Smooth muscle cell (in vitro differentiated cells): ENCODE measurements around the gene GOSR2. TPM values are rescaled to one million over a fixed set of nuclear protein-coding genes. Genes with fewer than 3 reads are reported as not detected.

Experiments used
- DNase-seq: peaks from one replicate; lab custom pipeline; 2025; ENCODE audit not compliant: unreplicated experiment; lab: John Stamatoyannopoulos, UW
- H2AFZ ChIP-seq: fragments of 200-600 bp; sonication (generic); 2 replicates; pipeline ENCODE4 v1.6.0; 2016; ENCODE audit warnings: antibody characterized with exemption, low read depth, mild to moderate bottlenecking
- H3F3A ChIP-seq: fragments of 200-600 bp; sonication (generic); 2 replicates; pipeline ENCODE4 v1.6.0; 2017; ENCODE audit warnings: antibody characterized with exemption, low read depth
- H3K27ac ChIP-seq: fragments of 200-600 bp; sonication (generic); 2 replicates; pipeline ENCODE4 v1.5.1; 2016; ENCODE audit warnings: low read depth, mild to moderate bottlenecking
- H3K27me3 ChIP-seq: fragments of 200-600 bp; sonication (generic); 2 replicates; pipeline ENCODE4 v1.6.1; 2016; ENCODE audit warnings: low read depth, mild to moderate bottlenecking
- H3K36me3 ChIP-seq: fragments of 200-600 bp; sonication (generic); 2 replicates; pipeline ENCODE4 v1.5.1; 2016; ENCODE audit warnings: low read depth
- H3K4me1 ChIP-seq: fragments of 200-600 bp; sonication (generic); 2 replicates; pipeline ENCODE4 v1.5.1; 2016; ENCODE audit warnings: low read depth
- H3K4me2 ChIP-seq: fragments of 200-600 bp; sonication (generic); 2 replicates; pipeline ENCODE4 v1.6.0; 2016; ENCODE audit warnings: mild to moderate bottlenecking
- H3K4me3 ChIP-seq: fragments of 200-600 bp; sonication (generic); 2 replicates; pipeline ENCODE4 v1.5.1; 2016; ENCODE audit warnings: mild to moderate bottlenecking
- H3K79me2 ChIP-seq: fragments of 200-600 bp; sonication (generic); 2 replicates; pipeline ENCODE4 v1.6.0; 2016; ENCODE audit warnings: low read depth, mild to moderate bottlenecking
- H3K9ac ChIP-seq: fragments of 200-600 bp; sonication (generic); 2 replicates; pipeline ENCODE4 v1.6.0; 2016; ENCODE audit warnings: low read depth
- H3K9me3 ChIP-seq: fragments of 200-600 bp; sonication (generic); replicated peaks from 2 replicates; pipeline ENCODE4 v1.5.1; 2016; ENCODE audit warnings: low read depth
- H4K20me1 ChIP-seq: fragments of 200-600 bp; sonication (generic); 2 replicates; pipeline ENCODE4 v1.6.0; 2016; ENCODE audit warnings: low read depth
- WGBS: methylation state at CpG from one replicate; pipeline ENCODE4 v1.1.7; 2016; ENCODE audit warnings: low lambda C conversion rate; 5-methylcytosine and 5-hydroxymethylcytosine counted together
- polyA plus RNA-seq: library from polyadenylated mRNA; unstranded; fragments of >200 nt; fragmentation: Nextera tagmentation; extraction: Ambion mirVana; gene quantifications from 2 replicates; pipeline ENCODE4 v1.2.1, GENCODE V29; 2016
- total RNA-seq: library from RNA; depleted of rRNA; stranded (reverse); fragments of >200 nt; gene quantifications from 2 replicates; pipeline ENCODE4 v1.2.3, GENCODE V29; 2014
- TF ChIP-seq, protein P1 (sequence below): fragments of 200-600 bp; sonication (generic); IDR thresholded peaks from 2 replicates; pipeline ENCODE4 v1.5.1; 2017; ENCODE audit warnings: borderline replicate concordance, mild to moderate bottlenecking, antibody characterized with exemption; ENCODE audit not compliant: insufficient read depth, poor library complexity, severe bottlenecking

GOSR2 gene
- total RNA-seq = 38.0 and 48.9 TPM in 2 replicates
- 64.5 and 70.6 TPM in 2 replicates for polyA plus RNA-seq

DNA sequence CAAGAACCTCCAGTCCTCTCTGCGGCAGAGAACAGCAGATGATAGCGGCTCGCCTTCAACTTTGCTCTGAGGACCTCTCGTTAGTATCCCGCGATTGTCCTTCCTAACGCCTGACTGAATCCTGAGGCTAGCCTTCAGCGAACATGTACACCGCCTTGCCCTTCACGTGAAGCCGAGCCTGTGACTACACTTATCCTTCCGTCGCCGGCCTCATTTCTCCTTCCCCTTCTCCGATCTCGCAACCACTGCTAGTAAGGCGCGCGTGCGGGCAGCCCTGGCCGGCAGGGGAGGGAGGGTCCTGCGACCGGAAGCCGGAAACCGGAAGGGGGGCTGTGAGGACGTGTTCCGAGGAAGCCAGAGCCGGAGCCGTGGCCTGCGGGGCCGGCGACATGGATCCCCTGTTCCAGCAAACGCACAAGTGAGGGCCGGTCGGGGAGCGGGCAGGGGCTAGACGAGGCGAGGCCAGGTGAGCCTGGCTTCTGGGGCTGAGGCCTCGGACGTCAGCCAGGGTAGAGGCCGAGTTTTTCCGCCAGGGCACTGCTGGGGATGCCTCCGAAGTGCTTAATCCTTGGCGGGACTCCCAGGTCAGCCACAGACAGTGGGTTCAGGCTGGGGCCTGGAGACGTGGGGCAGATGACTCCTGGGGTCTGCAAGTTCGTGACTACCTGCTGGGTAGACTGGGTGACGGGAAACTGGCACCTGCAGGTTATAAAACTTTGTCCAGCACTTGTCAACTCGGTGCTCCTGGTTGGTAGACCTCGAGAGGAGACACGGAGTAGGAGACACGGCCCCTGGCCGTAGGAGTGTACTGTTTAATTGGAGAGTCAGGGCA, at the start of gene GOSR2:
GOSR2 (plus strand) TSS at position 357 of the 832 bp plus-strand sequence; CDS start at position 390, 33 bp downstream.
- peaks cover 51% of the 10 kb centered on the region for H3K79me2 ChIP-seq
- no peaks in the 10 kb centered on the region for H3K36me3 ChIP-seq
- peak within 1 kb of the TSS; percentile 90 for H3K4me2 ChIP-seq
- no peaks in the 10 kb centered on the region for H3K9me3 ChIP-seq
- TF ChIP-seq, protein P1, sequence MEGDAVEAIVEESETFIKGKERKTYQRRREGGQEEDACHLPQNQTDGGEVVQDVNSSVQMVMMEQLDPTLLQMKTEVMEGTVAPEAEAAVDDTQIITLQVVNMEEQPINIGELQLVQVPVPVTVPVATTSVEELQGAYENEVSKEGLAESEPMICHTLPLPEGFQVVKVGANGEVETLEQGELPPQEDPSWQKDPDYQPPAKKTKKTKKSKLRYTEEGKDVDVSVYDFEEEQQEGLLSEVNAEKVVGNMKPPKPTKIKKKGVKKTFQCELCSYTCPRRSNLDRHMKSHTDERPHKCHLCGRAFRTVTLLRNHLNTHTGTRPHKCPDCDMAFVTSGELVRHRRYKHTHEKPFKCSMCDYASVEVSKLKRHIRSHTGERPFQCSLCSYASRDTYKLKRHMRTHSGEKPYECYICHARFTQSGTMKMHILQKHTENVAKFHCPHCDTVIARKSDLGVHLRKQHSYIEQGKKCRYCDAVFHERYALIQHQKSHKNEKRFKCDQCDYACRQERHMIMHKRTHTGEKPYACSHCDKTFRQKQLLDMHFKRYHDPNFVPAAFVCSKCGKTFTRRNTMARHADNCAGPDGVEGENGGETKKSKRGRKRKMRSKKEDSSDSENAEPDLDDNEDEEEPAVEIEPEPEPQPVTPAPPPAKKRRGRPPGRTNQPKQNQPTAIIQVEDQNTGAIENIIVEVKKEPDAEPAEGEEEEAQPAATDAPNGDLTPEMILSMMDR = no peak
- H3K9ac ChIP-seq = peak within 1 kb of the TSS; percentile 98
- H4K20me1 ChIP-seq = peaks cover 39% of the 10 kb centered on the region
- peak within 1 kb of the TSS; percentile 94 for H3K4me3 ChIP-seq
- WGBS = under 1% methylated on average over 49 of the region's 52 CpGs
- no peaks in the 10 kb centered on the region for H3K27me3 ChIP-seq
- peak; percentile 63 for DNase-seq
- peak within 1 kb of the TSS; percentile 99 for H3K27ac ChIP-seq
- H3K4me1 ChIP-seq = peaks cover 8% of the 10 kb centered on the region
- H3F3A ChIP-seq = peaks cover 6% of the 10 kb centered on the region
- peak within 1 kb of the TSS; percentile 99 for H2AFZ ChIP-seq

DNA sequence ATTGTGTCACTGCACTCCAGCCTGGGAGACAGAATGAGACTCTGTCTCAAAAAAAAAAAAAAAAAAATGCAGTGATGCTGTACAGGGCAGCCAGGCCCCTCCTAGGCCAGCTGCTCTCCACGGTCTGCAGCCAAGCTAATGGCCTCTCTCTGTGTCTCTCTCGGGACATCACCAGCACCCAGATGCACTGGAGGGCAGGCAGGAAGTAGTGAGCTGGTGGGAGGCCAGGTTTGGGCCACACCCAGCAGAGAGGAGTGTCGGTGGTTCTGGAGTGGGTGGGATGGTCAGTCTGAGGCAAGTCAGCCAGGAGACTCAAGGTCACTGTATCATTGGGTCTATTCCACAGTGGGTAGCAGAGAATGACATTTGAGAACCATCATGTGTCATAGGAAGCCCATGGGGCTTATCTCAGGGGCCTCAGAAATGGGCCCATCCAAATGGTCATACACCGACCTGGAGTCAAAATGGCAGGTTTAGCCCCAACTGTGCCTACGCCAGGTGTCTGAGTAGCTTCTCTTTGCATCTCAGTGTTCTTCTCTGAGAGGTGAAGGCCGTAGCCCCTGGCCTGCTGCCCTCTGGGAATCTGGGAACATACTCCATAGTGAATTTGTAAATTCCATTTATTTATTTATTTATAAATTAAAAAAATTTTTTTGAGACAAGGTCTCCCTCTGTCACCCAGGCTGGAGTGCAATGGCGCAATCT, 48.9 kb upstream of the GOSR2 start:
- H3K27me3 ChIP-seq = no peaks in the 10 kb centered on the region
- H2AFZ ChIP-seq = no peak overlapping the region
- no peaks in the 10 kb centered on the region for H3K36me3 ChIP-seq
- no peaks in the 10 kb centered on the region for H3K79me2 ChIP-seq
- H3K27ac ChIP-seq = no peak overlapping the region
- no peak for DNase-seq
- no peak overlapping the region for H3K4me3 ChIP-seq
- TF ChIP-seq, protein P1 = no peak
- WGBS = 94% methylated on average over 7 of the region's 7 CpGs
- no peaks in the 10 kb centered on the region for H3K4me1 ChIP-seq
- no peaks in the 10 kb centered on the region for H4K20me1 ChIP-seq
- H3F3A ChIP-seq = no peaks in the 10 kb centered on the region
- no peak overlapping the region for H3K4me2 ChIP-seq
- no peaks in the 10 kb centered on the region for H3K9me3 ChIP-seq
- no peak overlapping the region for H3K9ac ChIP-seq

DNA sequence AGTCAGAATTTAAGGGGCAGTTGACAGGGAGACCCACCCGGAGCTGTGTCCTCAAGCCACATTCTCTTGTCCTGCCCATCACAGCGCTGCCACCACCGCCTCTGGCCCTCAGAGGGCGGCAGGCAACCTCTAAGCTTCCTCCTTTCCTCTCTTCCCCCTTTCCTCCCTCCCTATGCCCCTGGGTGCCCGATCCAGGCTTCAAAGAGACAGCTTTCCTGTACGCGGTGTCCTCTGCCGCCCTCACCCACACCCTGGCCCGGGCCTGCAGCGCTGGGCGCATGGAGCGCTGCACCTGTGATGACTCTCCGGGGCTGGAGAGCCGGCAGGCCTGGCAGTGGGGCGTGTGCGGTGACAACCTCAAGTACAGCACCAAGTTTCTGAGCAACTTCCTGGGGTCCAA, 48.1 kb upstream of the GOSR2 start:
- Histone ChIP-seq H4K20me1 (no peaks in the 10 kb centered on the region), H3K4me1 (no peaks in the 10 kb centered on the region), H3K79me2 (no peaks in the 10 kb centered on the region), H3K27me3 (no peaks in the 10 kb centered on the region), H3K9ac (no peak overlapping the region), H3K9me3 (no peaks in the 10 kb centered on the region), H3K4me3 (no peak overlapping the region), H3K4me2 (no peak overlapping the region), H3F3A (no peaks in the 10 kb centered on the region), H3K27ac (no peak overlapping the region), H3K36me3 (no peaks in the 10 kb centered on the region), H2AFZ (no peak overlapping the region)
- 94% methylated on average over 16 of the region's 16 CpGs for WGBS
- TF ChIP-seq, protein P1 = no peak
- no peak for DNase-seq
